SIG-M5 treated with dmso at 0.1 percent for 504 hours (cell line): ENCODE data around the gene NELFB.

Source experiments
- DNase-seq: peaks from one replicate; lab custom pipeline; 2025; ENCODE audit not compliant: unreplicated experiment; lab: John Stamatoyannopoulos, UW

The NELFB gene

DNA sequence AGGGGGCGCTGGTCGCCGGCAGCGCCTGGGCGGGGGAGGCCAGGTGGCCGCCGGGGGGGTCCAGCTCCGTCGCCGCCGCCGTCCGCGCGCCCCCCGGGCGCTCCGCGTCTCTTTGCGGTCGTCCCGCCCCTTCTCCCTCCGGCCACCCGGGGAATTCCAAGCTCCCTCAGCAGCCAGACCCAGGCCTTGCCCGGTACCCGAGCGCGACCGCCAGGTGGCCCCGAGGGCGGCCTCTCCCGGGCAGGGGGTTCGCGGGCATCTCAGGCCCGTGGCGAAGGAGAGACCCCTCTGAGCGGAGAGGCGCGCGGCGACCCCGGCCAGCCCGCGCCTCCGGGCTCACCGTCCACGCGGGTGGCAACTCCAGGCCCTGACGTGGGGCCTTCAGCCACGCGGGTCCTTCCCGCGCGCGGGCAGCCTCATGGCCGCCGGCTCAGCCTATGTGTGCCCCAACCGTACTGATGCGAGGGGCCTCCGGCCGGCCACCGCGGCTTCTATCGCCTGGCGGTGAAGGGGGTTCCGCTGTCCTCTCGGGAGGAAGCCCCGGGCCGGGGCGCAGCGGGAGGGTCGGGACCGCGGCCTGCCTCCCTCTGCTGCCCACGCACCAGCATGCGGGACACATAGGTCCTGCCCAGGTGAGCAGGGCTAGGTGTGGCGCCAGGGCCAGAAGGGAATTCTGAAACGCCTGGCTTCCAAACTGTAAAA lies 47.5 kb downstream of the NELFB start:
- DNase-seq: no peak

DNA sequence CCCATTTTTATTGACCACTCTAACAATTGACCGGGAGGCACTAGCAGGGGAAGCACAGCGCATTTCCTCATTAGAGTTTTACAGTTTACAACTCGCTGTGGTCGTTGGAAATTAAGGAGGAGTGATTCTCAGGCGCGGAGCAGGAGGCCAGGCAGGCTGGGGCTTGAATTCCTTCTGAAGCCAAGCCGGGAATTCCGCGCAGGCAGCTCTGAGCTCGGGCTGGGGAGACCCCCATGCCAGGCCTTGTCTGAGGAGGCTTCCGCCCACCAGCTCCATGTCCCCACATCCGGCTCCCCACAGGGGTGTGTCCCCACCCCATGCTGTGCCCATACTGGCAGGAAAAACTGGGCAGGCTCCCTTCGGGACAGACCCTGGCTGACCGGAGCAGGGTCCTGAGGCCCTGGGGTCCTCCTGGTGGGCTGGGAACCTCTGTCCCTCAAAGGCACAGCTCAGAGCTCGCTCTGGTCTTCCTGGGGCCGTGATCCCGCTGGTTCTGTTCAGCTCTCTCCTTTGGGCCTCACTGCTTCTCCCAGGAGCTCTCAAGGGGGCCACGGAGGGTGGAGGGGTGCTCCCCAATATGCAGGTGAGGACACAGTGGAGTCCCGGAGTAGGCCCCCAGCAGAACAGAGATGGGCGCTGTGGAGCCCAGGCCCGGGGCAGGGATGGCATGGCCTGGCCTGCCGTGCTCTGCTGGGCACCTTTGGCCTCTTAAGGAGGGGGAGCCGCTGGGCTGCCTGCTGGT lies 48.2 kb downstream of the NELFB start:
- DNase-seq: no peak

DNA sequence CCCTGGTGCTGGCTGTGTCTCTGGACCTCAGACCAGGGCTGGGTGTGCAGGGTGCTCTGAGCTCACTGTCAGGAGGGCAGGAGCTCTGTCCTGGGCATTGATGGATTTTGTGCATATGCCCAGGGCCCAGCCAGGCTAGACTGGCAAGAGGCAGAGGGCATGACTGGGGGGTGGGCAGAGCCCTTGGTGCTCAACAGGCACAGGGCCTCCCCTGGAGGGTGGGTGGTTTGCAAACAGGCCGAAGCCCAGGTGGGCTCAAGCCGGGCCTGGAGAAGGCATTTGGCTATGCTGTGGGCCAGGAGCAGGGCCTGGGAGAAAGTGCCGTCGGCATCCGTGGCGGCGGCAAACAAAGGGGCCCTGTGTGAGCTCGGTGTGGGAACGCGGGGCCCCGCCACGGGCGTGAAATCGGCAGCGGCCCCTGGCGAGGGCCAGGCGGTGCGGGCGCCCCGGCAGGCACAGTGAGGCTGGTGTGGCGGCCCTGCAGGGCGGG lies 48.8 kb downstream of the NELFB start:
- no peak for DNase-seq

DNA sequence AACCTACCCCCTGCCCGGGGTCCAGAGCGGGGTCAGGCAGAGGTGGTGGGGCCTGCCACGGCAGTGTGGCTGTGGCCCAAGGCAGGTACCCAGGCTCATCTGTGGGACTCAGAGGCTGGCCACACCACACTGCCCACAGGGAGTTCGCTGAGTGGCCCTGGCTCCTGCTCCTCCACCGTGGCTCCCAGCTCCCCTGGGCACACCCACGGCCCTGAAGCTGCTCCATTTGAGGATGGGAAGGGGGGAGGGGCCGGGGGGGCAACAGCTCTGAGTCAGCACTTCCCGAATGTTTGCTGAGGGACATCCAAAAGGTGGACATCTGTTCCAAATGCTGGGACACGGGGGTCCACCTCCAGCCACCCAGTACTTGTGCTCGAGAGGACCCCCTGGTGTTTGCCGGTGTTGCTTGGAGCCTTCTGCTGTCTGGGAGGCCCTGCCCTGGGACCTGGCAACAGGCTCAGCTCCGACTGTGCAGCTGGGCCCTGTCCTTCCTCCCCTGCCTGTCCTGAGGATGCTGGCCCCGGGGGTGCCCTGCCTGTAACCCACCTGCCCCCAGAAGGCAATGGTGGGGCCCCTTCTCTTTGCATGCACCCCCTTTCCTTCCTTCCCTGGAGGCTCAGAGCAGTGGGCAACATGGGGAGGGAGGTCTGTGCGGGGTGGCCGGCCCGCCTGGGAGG lies 49.4 kb downstream of the NELFB start:
- no peak for DNase-seq

DNA sequence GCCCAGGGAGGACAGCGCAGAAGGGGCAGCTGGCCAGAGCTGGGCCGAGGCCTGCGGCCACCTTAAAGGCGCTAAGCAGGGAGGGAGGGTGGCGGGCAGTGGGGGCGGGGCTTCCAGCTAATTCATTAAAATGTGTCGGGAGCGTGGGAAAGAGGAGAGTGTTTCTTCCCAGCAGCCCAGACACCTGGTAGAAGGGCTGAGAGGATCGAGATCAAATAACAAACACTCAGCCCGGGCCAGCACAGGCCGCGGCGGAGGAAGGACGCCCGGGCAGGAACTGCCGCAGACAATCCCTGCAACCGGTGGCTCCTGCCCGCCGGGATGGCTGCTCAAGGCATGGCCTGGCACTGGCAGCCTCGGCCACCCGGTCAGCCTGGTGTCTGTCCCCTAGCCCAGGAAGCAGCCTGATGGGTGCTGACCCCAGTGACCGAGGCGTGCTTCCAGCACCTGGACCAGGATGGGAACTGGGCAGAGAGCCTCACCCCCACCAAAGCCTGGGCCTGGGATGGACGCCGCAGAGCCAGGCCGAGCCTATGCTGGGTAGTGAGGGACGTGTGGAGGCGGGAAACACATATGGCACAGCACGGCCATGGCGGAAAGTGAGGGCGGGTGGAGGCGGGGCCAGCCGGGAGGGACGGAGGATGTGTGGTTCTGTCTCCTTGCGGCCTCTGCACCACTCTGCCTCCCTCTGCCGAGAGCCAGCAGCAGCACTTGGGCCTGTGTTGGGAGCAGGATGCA lies 50.1 kb downstream of the NELFB start:
- DNase-seq: no peak

DNA sequence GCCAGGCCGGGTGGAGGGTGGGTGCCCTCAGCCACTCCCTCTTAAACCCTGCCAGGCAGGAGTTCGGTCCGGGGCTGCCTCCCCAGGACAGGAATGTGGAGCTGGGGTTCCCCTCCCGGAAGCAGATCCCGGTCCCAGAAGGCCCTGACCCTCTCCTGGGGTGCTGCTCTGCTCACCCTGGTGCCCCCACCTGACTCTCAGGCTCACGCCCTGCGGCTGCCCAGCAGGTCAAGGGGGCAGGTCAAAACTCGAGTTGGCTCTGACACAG lies 50.6 kb downstream of the NELFB start:
- DNase-seq: no peak

DNA sequence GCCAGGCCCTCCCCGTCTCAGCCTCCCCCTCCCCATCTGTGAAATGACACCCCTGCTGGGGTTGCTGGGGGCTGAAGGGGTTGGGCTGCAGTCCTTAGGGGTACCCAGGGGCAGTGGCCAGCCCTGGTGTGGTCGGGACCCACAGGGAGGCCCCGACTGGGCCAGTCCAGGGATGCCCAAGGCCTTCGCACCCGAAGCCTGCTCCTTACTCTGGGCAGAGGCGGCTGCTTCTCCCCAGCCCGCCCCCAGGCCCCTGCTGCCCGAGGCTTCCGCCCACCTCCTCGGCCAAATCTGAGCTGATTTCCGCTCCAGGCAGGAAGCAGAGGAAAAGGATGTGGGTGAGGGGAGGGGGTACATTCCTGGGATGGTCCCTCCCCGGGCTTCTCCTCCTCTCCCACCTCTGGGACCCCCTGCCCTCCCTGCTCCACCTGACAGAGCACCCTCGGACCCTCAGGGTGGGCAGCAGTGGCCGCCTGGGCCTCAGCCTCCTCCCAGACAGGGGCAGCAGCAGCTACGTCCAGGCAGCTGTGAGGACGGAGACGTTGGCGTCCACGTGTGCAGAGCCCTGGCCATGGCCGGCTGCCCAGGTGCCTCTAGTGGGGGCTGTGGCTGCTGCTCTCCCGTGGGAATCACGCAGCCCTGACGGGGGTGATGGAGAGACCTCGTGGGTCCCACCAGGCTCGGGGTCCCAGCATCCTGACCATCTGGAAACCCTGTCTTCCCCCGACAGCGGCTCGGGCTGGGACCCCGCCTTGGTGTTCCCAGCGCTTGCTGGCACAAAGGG lies 51.1 kb downstream of the NELFB start:
- no peak for DNase-seq

DNA sequence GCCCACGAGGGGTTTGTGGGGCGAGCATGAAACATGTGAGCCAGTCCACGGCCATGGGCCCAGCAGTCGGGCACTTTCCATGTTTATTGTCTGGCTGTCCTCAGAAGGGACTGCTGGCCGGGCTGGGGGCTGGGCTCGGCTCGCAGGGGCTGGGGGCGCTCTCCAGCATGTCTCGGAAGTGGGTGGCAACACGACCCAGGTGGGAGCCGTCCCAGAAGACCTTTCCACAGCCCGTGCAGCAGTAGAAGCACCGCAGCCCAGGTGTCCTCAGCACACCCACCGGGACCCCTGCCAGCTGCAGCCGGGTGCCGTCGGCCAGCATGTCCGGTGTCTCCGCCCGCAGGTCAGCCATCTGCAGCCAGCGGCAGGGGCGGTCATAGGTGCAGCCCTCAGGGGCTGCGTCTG lies 51.7 kb downstream of the NELFB start:
- no peak for DNase-seq

DNA sequence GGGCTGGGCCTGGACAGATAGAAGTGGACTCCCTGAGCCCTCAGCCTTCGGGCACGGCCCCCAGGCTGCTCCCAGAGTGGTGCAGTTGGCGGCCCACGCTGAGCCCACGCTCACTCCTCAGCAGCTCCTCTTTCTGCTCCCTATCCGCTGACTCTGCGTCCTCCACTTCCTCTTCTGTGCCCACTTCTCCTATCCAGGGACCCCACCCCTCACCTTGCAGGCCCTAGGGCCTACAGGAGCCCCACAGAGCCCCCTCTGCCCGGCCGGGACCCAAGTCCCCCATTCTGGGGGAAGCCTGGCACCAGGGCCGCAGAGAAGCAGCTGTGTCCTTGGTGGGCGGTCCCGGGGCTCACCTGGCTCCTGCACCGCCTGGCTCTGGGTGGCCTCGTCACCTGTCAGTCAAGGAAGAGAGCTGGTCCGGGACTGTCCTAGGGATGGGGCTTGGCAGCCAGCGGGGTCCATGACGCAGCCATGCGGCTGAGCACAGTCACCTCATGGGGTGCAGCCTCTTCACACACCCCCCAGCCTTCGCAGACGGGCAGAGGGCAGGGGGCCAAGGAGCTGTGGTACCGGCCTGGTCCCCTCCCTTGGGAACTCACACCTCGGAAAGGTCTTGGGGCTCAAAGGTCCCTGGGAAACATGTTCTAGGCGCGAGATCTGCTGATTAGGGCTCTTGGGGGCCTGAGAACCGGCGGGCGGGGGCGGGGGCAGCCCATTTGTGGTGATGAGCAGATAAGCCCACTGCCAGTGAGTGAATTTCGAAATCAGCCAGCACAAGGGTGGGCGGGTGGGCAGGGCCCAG lies 52.3 kb downstream of the NELFB start:
- peak; percentile 21 for DNase-seq

DNA sequence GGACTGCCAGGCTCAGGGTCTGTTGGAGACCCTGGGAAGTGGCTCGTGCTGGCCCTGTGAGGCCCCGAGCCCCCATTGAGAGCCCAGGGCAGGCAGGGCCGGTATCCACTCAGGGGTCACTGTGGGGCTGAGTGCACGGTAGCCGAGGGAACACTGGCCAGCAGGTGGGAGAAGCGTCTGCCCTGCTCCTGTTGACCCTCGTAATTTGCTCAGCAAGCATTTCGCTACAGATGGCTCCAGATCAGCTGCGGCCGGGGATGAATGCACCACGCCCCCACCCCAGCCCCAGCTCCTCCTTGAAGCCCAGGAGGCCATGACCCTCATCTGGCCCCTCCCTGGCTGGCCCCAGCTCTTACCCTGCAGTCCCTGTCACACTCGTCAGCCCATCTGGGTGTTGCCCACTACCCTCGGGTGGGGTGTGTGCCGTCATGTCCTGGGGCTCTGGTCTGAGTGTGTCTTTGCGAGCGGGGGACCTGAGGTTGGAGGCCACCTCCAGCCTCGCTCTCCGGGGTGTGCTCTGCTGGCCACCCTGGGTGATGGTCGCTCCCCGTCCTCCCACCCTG lies 53.0 kb downstream of the NELFB start:
- DNase-seq: no peak

DNA sequence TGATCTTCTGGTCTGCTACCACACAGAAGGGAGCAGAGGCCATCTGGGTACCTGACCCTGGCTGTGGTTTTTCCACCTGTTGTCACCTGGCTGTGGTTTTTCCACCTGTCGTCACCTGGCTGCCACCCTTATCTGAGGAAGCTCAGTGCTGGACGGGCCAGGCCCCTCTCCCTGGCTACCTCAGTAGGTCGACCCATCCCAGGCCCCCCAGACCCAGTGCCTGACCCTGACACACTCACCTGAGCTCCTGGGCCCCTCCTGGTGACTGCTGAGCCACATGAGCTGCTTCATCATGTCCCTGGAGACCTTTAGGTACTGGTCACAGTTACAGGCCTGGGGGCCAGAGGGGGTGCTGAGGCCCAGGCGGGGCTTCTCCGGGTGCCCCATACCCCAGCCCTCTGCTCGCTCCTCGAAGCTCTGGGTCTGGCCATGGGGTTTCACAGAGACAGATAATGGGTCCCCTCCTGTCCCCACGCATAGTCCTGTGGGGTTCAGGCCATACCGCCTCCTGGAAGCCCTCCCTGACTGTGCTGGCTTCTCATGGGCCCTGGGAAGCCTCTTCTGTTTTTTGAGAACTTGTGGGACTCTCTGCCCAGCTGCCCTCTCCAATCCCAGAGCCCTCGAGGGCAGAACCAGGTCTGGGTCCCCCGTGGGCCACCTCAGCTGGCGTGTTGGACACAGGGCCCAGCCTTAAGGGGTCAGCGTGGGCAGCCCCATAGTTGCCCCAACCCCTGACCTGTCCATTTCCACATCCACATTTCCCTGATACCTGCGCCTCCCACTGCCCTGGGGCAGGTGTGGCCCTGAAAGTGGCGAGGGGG lies 54.5 kb downstream of the NELFB start:
- no peak for DNase-seq

DNA sequence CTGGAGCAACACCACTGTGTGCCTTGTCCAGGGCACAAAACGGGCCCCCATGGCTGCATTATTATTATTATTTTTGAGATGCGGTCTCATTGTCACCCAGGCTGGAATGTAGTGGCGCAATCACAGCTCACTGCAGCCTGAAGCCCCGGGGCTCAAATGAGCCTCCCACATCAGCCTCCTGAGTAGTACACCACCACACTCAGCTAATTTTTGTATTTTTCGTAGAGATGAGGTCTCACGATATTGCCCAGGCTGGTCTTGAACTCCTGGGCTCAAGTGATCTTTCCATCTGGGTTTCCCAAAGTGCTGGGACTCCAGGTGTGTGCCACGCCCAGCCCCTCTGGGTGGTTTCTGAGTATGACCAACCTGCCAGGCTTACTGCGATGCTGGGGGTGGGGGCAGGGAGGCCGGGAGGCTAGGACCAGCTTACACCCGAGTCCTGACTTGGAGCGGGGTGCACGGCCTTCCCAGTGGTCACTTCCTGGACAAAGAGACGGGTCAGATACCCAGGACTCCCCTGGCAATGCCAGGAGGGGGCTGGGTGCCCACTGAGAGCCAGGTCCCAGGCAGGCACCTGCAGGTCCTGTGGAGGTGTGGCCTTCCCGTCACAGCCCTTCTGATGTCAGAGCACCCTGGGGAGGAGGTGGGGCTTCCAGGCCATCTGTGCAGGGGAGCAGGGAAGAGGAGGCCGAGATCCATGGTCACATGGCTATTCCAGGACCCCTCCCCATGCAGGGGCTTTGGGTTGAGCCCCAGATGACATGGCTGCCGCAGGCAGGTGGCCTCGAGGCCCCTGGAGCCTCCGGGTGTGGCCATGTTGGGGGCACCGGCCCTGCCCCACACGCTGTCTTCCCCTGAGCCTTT lies 55.3 kb downstream of the NELFB start:
- DNase-seq: no peak

DNA sequence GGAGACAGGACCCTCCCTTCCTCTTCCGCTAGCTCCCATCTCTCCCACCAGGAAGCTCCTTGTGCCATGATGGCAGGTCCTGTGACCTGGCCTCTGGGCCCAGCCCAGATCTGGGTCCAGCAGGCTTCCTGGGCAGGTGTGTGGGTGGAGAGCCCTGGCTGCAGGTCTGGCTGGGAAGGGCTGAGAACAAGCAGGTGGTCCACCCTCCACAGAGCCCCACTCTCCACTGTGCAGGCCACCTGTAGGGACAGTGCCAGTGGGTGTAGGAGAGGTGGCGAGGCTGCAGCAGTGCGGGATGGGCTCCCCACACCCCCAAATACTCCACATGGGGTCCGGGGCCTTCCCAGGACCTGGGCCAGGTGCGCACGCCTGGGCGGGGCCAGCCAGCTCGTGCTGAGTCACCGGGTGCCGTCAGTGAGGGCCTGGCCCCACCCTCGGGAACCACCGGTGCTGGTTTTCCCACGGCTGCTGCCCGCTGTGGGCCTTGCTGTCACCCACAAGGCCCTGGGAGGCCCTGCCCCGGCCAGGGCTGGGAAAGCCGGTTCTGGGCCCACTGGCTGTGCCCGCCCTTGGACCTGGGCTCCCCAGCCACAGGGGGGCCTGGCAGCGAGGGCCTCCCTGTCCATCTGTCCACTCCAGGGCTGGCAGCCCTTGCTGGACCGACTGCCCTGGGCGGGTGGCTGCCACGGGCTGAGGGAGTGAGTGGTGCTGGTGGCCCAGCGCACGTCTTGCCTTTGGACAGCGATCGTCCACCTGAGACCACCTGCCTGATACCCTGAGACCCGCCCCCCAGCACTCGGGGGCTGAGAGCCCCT lies 56.3 kb downstream of the NELFB start:
- peak; percentile 13 for DNase-seq

DNA sequence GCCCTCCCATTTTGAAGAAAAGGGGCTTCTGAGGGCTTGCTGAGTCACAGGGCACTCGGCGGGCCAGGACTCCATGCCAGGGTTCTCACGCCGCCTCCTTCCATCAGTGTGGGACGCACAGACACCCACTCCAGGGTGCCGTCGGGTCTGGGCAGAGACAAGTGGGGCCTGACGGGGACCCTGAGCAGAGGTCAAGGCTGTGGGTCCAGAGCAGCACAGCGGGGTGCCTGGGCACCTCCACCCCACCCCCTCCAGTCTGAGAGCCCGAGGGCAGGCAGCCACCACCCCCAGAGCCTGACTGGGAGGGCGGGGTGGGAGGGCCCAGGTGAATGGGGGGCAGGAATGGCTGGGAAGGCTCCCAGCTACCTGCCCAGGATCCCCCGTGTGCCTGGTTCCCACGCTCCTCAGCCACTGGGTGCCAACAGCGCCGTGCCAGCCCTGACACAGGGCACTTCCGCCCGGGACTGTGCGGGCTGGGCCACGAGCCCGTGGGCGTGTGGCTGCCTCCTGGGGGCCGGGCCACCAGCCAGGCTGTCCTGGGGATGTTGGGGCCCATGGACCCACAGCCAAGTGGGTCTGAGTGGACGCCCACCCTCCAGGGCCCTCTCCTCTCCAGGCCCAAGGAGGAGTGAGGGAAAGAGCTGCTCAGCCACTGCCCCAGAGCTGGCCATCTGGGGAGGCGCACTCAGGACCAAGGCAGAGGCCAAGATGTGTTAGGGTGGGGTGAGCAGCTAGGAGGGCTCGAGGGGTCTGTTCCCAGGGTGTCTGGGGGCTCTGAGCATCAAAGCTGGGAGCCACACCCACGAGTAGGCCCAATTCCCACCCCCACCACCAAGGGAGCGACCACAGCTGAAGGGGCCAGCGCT lies 57.1 kb downstream of the NELFB start:
- DNase-seq: no peak

DNA sequence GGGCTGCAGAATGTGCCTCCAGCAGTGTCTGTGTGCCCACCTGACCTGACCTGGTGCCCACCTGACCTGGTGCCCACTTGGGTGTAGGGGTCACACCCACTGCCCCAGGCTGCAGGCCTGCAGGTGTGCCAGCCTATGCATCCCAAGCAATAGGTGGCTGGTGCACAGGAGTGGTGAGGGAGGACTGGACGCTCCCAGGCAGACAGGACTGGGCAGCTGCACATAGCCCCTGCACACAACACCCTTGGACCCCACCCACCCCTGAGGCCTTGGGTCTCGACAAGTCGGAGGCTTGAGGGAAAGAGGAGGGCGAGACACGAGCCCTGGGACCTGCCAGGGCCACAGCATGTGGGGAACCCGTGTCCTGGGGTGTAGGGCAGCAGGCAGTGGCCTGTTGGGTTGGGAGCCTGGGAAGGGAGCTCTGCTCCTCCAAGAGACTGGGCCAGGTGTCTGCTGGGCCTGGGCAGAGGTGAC lies 57.8 kb downstream of the NELFB start:
- no peak for DNase-seq

DNA sequence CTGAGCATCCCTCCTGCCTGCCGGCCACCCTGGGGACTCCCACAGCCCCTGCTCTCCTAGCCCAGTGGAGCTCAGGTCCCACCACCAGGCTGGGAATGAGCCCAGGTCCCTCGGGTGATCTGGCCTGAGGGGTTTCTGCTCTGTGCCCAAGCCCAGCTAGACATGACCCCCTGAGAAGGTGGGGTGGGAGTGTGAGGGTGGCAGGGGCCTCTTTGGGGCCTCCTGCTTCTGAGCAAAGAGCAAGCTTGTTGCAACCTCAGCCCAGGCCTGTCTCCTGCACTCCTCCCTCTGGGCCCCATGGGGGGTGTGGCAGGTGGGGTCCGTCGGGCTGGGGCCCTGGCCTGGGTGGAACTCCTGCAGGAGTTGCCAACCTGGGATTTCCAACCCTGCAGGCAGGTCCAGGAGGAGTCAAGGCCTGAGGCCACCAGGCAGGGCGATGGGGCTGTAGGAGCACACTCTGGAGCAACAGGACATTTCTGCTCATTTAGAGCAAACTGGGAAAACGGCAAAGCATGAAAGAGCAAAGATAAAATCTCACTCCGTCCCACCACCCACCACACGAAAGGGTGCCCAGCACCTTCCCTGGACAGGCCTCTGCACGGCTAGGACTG lies 58.3 kb downstream of the NELFB start:
- DNase-seq: no peak
